CD14-positive monocyte (primary cell): ENCODE data around the gene CAV1. TPM values are rescaled to one million over a fixed set of nuclear protein-coding genes. Genes with fewer than 3 reads are reported as not detected.

Experiments used
- DNase-seq, 3 donors: peaks; one replicate each; pipeline ENCODE4 v3.0.0-alpha.2; 2011 to 2022
- H2AFZ ChIP-seq: 2 replicates; pipeline ENCODE4 v1.6.0; 2012; ENCODE audit warnings: mild to moderate bottlenecking, low read depth, low read length, inconsistent platforms; ENCODE audit not compliant: insufficient read depth, poor library complexity, severe bottlenecking
- H3K27ac ChIP-seq, 2 donors: 1 replicate in 1 of 2; 2 replicates in 1 of 2; pipeline ENCODE4 v1.5.1; 2012 to 2013; ENCODE audit warnings: low read length in 2 of 2, control low read depth in 1 of 2, inconsistent platforms in 1 of 2, low read depth in 1 of 2, mild to moderate bottlenecking in 1 of 2
- H3K27me3 ChIP-seq, 2 donors: one replicate each; pipeline versions ENCODE4 v1.6.0 to v1.6.1; 2011 to 2013; ENCODE audit warnings: low read length in 2 of 2; ENCODE audit not compliant: control insufficient read depth in 2 of 2, insufficient read depth in 2 of 2
- H3K36me3 ChIP-seq, 2 donors: replicated peaks in 1 of 2; 1 replicate in 1 of 2; 2 replicates in 1 of 2; pipeline versions ENCODE4 v1.5.1 to v1.6.1; 2012 to 2013; ENCODE audit warnings: low read length in 2 of 2, control low read depth in 1 of 2, inconsistent platforms in 1 of 2, mild to moderate bottlenecking in 1 of 2; ENCODE audit not compliant: insufficient read depth in 2 of 2, control insufficient read depth in 1 of 2
- H3K4me1 ChIP-seq, 2 donors: 1 replicate in 1 of 2; 2 replicates in 1 of 2; pipeline versions ENCODE4 v1.5.1 to v1.6.1; 2012 to 2013; ENCODE audit warnings: low read length in 2 of 2, control low read depth in 1 of 2, inconsistent platforms in 1 of 2, mild to moderate bottlenecking in 1 of 2, moderate library complexity in 1 of 2; ENCODE audit not compliant: insufficient read depth in 2 of 2, control insufficient read depth in 1 of 2
- H3K4me2 ChIP-seq: replicated peaks from 2 replicates; pipeline ENCODE3; 2012; ENCODE audit warnings: low read length, moderate library complexity, mild to moderate bottlenecking; ENCODE audit not compliant: poor library complexity, severe bottlenecking; ENCODE audit errors: extremely low read depth
- H3K4me3 ChIP-seq, 3 experiments: fragments of 200-600 bp in 1 of 3; sonication (generic) in 1 of 3; replicated peaks in 1 of 3; 1 replicate in 2 of 3; 2 replicates in 1 of 3; pipeline ENCODE4 v1.5.1; 2011 to 2013; ENCODE audit warnings: low read length in 3 of 3, mild to moderate bottlenecking in 3 of 3, control low read depth in 2 of 3, low read depth in 2 of 3, inconsistent platforms in 1 of 3, moderate library complexity in 1 of 3
- H3K79me2 ChIP-seq: 2 replicates; pipeline ENCODE4 v1.6.0; 2012; ENCODE audit warnings: mild to moderate bottlenecking, control low read depth, inconsistent platforms, low read length, moderate library complexity; ENCODE audit not compliant: insufficient read depth
- H3K9ac ChIP-seq: 2 replicates; pipeline ENCODE4 v1.6.0; 2017; ENCODE audit warnings: low read length, mild to moderate bottlenecking; ENCODE audit not compliant: insufficient read depth, poor library complexity, severe bottlenecking
- H3K9me3 ChIP-seq, 2 donors: replicated peaks in 1 of 2; 1 replicate in 1 of 2; 2 replicates in 1 of 2; pipeline versions ENCODE4 v1.5.1 to v1.6.1; 2012 to 2013; ENCODE audit warnings: low read length in 2 of 2, control low read depth in 1 of 2; ENCODE audit not compliant: control insufficient read depth in 1 of 2, insufficient read depth in 1 of 2
- H4K20me1 ChIP-seq: 2 replicates; pipeline ENCODE4 v1.6.0; 2012; ENCODE audit warnings: mild to moderate bottlenecking, low read length, control low read depth, moderate library complexity; ENCODE audit not compliant: insufficient read depth
- H3K27ac Mint-ChIP-seq, 7 donors: one replicate each; pipeline ENCODE4 v1.8.0; 2020; ENCODE audit warnings: mild to moderate bottlenecking in 7 of 7, mixed read lengths in 7 of 7, moderate library complexity in 6 of 7, inconsistent platforms in 2 of 7
- H3K27me3 Mint-ChIP-seq, 3 donors: one replicate each; pipeline ENCODE4 v1.8.0; 2021 to 2022; ENCODE audit warnings: low read depth in 3 of 3, mild to moderate bottlenecking in 3 of 3, mixed read lengths in 3 of 3, moderate library complexity in 3 of 3, inconsistent platforms in 1 of 3
- H3K36me3 Mint-ChIP-seq, 2 donors: one replicate each; pipeline ENCODE4 v1.8.0; 2020; ENCODE audit warnings: mixed read lengths in 2 of 2, inconsistent platforms in 1 of 2, mild to moderate bottlenecking in 1 of 2
- H3K4me1 Mint-ChIP-seq: one replicate; pipeline ENCODE4 v1.8.0; 2020; ENCODE audit warnings: mild to moderate bottlenecking, mixed read lengths
- H3K4me3 Mint-ChIP-seq, 2 donors: one replicate each; pipeline ENCODE4 v1.8.0; 2020; ENCODE audit warnings: mild to moderate bottlenecking in 2 of 2, mixed read lengths in 2 of 2, moderate library complexity in 1 of 2
- H3K9me3 Mint-ChIP-seq, 7 donors: one replicate each; pipeline ENCODE4 v1.8.0; 2020 to 2022; ENCODE audit warnings: mixed read lengths in 7 of 7, mild to moderate bottlenecking in 6 of 7, moderate library complexity in 6 of 7, inconsistent platforms in 2 of 7
- CTCF ChIP-seq: fragments of 200-600 bp; IDR thresholded peaks from one replicate; pipeline ENCODE4 v1.8.0; 2022; ENCODE audit warnings: antibody characterized with exemption, mild to moderate bottlenecking
- WGBS: methylation state at CpG from one replicate; pipeline ENCODE4 v1.1.5; 2013; ENCODE audit warnings: missing lambda C conversion rate; ENCODE audit not compliant: insufficient coverage; 5-methylcytosine and 5-hydroxymethylcytosine counted together
- intact Hi-C, 2 donors: fragments of 100-400 bp; cut with micrococcal nuclease; formaldehyde crosslinking; loops; one replicate each; pipeline versions ENCODE4 v1.15.0 to v1.15.1; 2023
- polyA plus RNA-seq, 3 donors: library from polyadenylated mRNA; depleted of rRNA in 1 of 3; unstranded in 2 of 3; stranded (reverse) in 1 of 3; fragments of 300-500 nt in 2 of 3; fragments of >200 nt in 1 of 3; fragmentation: Illumina TruSeq in 2 of 3; gene quantifications; 1 replicate in 2 of 3; 2 replicates in 1 of 3; pipeline ENCODE4 v1.2.3, GENCODE V29; 2012 to 2021

Gene CAV1
- polyA plus RNA-seq, 3 donors = not detected

GRCh38 chr7:116525913-116526861 is 1.4 kb downstream of the CAV1 start:
- under 1% methylated on average over 72 of the region's 83 CpGs for WGBS
- Mint-ChIP-seq H3K4me1 (peaks cover 30% of the 10 kb centered on the region), H3K9me3 (peaks cover 0 to 12% (median 10%) of the 10 kb centered on the region in 7 donors), H3K27me3 (peaks cover 57 to 61% (median 59%) of the 10 kb centered on the region in 3 donors), H3K27ac (peak overlapping the region in 4 of 7 donors; percentile 54 to 69 (median 62)), H3K4me3 (peak overlapping the region; percentile 89 to 96), H3K36me3 (peaks cover 2 to 7% of the 10 kb centered on the region in 2 donors)
- peak; percentile 90 for TF ChIP-seq CTCF
- peak; percentile 40 to 61 (median 52) for DNase-seq
- intact Hi-C loops = no loop called here
- H3K4me3 ChIP-seq = peak overlapping the region; percentile 33 to 75 (median 43)
- no peaks in the 10 kb centered on the region for H3K36me3 ChIP-seq
- no peak overlapping the region for H3K27ac ChIP-seq
- H4K20me1 ChIP-seq = no peaks in the 10 kb centered on the region
- peaks cover 49 to 61% of the 10 kb centered on the region in 2 donors for H3K27me3 ChIP-seq
- no peaks in the 10 kb centered on the region for H3K79me2 ChIP-seq
- H2AFZ ChIP-seq = peak overlapping the region; percentile 85
- peak overlapping the region; percentile 79 for H3K4me2 ChIP-seq
- no peak overlapping the region for H3K9ac ChIP-seq
- peaks cover 3 to 13% of the 10 kb centered on the region in 2 donors for H3K9me3 ChIP-seq
- peaks cover 22 to 26% of the 10 kb centered on the region in 2 donors for H3K4me1 ChIP-seq

- Mint-ChIP-seq H3K4me1 (peaks cover 30% of the 10 kb centered on the region), H3K27me3 (peaks cover 57 to 61% (median 57%) of the 10 kb centered on the region in 3 donors), H3K27ac (peak overlapping the region in 1 of 7 donors; percentile 54), H3K36me3 (peaks cover 2 to 7% of the 10 kb centered on the region in 2 donors), H3K9me3 (peaks cover 0 to 12% (median 10%) of the 10 kb centered on the region in 7 donors), H3K4me3 (peak overlapping the region; percentile 89 to 92)
- Histone ChIP-seq H3K27ac (no peak overlapping the region), H3K4me1 (peaks cover 22 to 26% of the 10 kb centered on the region in 2 donors), H3K36me3 (no peaks in the 10 kb centered on the region), H3K4me3 (peak overlapping the region in 1 of 3 experiments; percentile 75), H4K20me1 (no peaks in the 10 kb centered on the region), H3K9ac (no peak overlapping the region), H3K9me3 (peaks cover 3 to 13% of the 10 kb centered on the region in 2 donors), H3K79me2 (no peaks in the 10 kb centered on the region), H2AFZ (peak overlapping the region; percentile 85), H3K4me2 (peak overlapping the region; percentile 79), H3K27me3 (peaks cover 49 to 58% of the 10 kb centered on the region in 2 donors)
- peak in 1 of 3 donors; percentile 8 for DNase-seq
- 40% methylated on average over 1 of the region's 5 CpGs for WGBS
- intact Hi-C loops = no loop called here
- TF ChIP-seq CTCF = no peak
These were observed 2.1 kb downstream of the CAV1 start for GRCh38 chr7:116526897-116527296.
